Neural progenitor cell (in vitro differentiated cells): ENCODE results near the gene MAPK8.

ENCODE experiments used
- CTCF ChIP-seq: fragments of 200-600 bp; sonication (generic); IDR thresholded peaks from 2 replicates; pipeline ENCODE4 v1.5.1; 2017; ENCODE audit warnings: antibody characterized with exemption, mild to moderate bottlenecking
- EZH2 ChIP-seq: fragments of 200-600 bp; sonication (generic); IDR thresholded peaks from 2 replicates; pipeline ENCODE4 v1.6.1; 2017; ENCODE audit warnings: antibody characterized with exemption, mild to moderate bottlenecking, moderate library complexity
- EZH2phosphoT487 ChIP-seq: fragments of 200-600 bp; sonication (generic); IDR thresholded peaks from 2 replicates; pipeline ENCODE4 v1.6.1; 2017; ENCODE audit warnings: antibody characterized with exemption

GRCh38 chr10:48423884-48424283, 117.4 kb downstream of the MAPK8 start:
- TF ChIP-seq EZH2 = no peak
- no peak for TF ChIP-seq CTCF
- TF ChIP-seq EZH2phosphoT487 = no peak
